Measurements from ENCODE around the gene FMNL3. TPM values are rescaled to one million over a fixed set of nuclear protein-coding genes. Genes with fewer than 3 reads are reported as not detected.

FMNL3 gene
- total RNA-seq, 1 donor from 2014 or later: 58.4 TPM

GRCh38 chr12:49588281-49588680, 118.9 kb downstream of the FMNL3 start:
- no peak overlapping the region for H3K27ac Mint-ChIP-seq (ENCODE audit: unreplicated experiment)
- no peak overlapping the region for H2AFZ ChIP-seq (ENCODE audit: low read depth, low read length)
- H3K36me3 Mint-ChIP-seq (ENCODE audit: low read depth, unreplicated experiment): peaks cover 25% of the 10 kb centered on the region
- no peaks in the 10 kb centered on the region for H3K9me3 ChIP-seq (ENCODE audit: insufficient read depth, low read depth, low read length)
- H3K27ac ChIP-seq (ENCODE audit: low read depth, low read length): no peak overlapping the region
- DNase-seq (ENCODE audit: low read depth) (no peak), FAIRE-seq (no peak)
- H3K36me3 ChIP-seq (ENCODE audit: insufficient read depth, low read length): peaks cover 3% of the 10 kb centered on the region
- no peak overlapping the region for H3K4me3 Mint-ChIP-seq (ENCODE audit: unreplicated experiment)
- H3K4me3 ChIP-seq (ENCODE audit: insufficient read depth, low read depth, low read length): no peak overlapping the region
- no peak overlapping the region for H3K4me2 ChIP-seq (ENCODE audit: low read length)
- peaks cover 4% of the 10 kb centered on the region for H3K9me3 Mint-ChIP-seq (ENCODE audit: unreplicated experiment)
- H3K27me3 ChIP-seq (ENCODE audit: insufficient read depth, low read length): no peaks in the 10 kb centered on the region
- no peak for TF ChIP-seq CTCF (IDR thresholded peaks at IDR 0.05; ENCODE audit: insufficient read depth, low read depth, low read length)
- no peaks in the 10 kb centered on the region for H3K27me3 Mint-ChIP-seq (ENCODE audit: low read depth, unreplicated experiment)
- H3K79me2 ChIP-seq (ENCODE audit: insufficient read depth, low read length): peaks cover 3% of the 10 kb centered on the region
- no peaks in the 10 kb centered on the region for H3K4me1 ChIP-seq (ENCODE audit: insufficient read depth, low read length)
- H3K9ac ChIP-seq (ENCODE audit: low read length): no peak overlapping the region
- peaks cover 9% of the 10 kb centered on the region for H4K20me1 ChIP-seq (ENCODE audit: insufficient read depth, low read length)
- peaks cover 5% of the 10 kb centered on the region for H3K4me1 Mint-ChIP-seq (ENCODE audit: low read depth, unreplicated experiment)

GRCh38 chr12:49587174-49587908, 119.9 kb downstream of the FMNL3 start:
- DNase-seq (ENCODE audit: low read depth) (no peak), FAIRE-seq (no peak)
- Mint-ChIP-seq H3K27me3 (ENCODE audit: low read depth, unreplicated experiment) (no peaks in the 10 kb centered on the region), H3K27ac (ENCODE audit: unreplicated experiment) (no peak overlapping the region), H3K36me3 (ENCODE audit: low read depth, unreplicated experiment) (peaks cover 25% of the 10 kb centered on the region), H3K4me3 (ENCODE audit: unreplicated experiment) (no peak overlapping the region), H3K9me3 (ENCODE audit: unreplicated experiment) (peaks cover 4% of the 10 kb centered on the region), H3K4me1 (ENCODE audit: low read depth, unreplicated experiment) (peaks cover 5% of the 10 kb centered on the region)
- Histone ChIP-seq H3K9me3 (ENCODE audit: insufficient read depth, low read depth, low read length) (no peaks in the 10 kb centered on the region), H3K9ac (ENCODE audit: low read length) (no peak overlapping the region), H3K4me2 (ENCODE audit: low read length) (no peak overlapping the region), H3K36me3 (ENCODE audit: insufficient read depth, low read length) (peaks cover 3% of the 10 kb centered on the region), H3K4me1 (ENCODE audit: insufficient read depth, low read length) (no peaks in the 10 kb centered on the region), H3K79me2 (ENCODE audit: insufficient read depth, low read length) (peaks cover 3% of the 10 kb centered on the region), H3K27me3 (ENCODE audit: insufficient read depth, low read length) (no peaks in the 10 kb centered on the region), H4K20me1 (ENCODE audit: insufficient read depth, low read length) (peaks cover 10% of the 10 kb centered on the region), H2AFZ (ENCODE audit: low read depth, low read length) (no peak overlapping the region), H3K4me3 (ENCODE audit: insufficient read depth, low read depth, low read length) (no peak overlapping the region), H3K27ac (ENCODE audit: low read depth, low read length) (no peak overlapping the region)
- TF ChIP-seq EZH2 (IDR thresholded peaks at IDR 0.05; ENCODE audit: insufficient read depth, low read length) (no peak), CTCF (IDR thresholded peaks at IDR 0.05; ENCODE audit: insufficient read depth, low read depth, low read length) (no peak)

Other genes with a start within 250 kb of the FMNL3 start
- gene KCNH3, start 168.4 kb downstream of the FMNL3 start, total RNA-seq: 0.14 TPM in 1 of 2 replicates, not detected in the other
- 41.3 and 45.2 TPM in 2 replicates for gene MCRS1, start 139.3 kb downstream of the FMNL3 start, total RNA-seq
- gene FAM186B, start 101.8 kb downstream of the FMNL3 start, total RNA-seq: 0.57 and 0.60 TPM in 2 replicates
- 8.9 and 10.1 TPM in 2 replicates for gene PRPF40B, start 83.8 kb downstream of the FMNL3 start, total RNA-seq
- 434 and 452 TPM in 2 replicates for gene TMBIM6, start 34.2 kb upstream of the FMNL3 start, total RNA-seq
- 59.5 and 60.4 TPM in 2 replicates for gene NCKAP5L, start 121.0 kb upstream of the FMNL3 start, total RNA-seq
- gene BCDIN3D, start 135.7 kb upstream of the FMNL3 start, total RNA-seq: 3.1 and 3.7 TPM in 2 replicates
- gene FAIM2, start 196.5 kb upstream of the FMNL3 start, total RNA-seq: 0.10 and 0.18 TPM in 2 replicates
- not detected in 2 replicates for gene AQP2, start 243.3 kb upstream of the FMNL3 start, total RNA-seq

All from astrocyte (in vitro differentiated cells and primary cell).